Measurements from ENCODE around the gene RPGR. TPM values are rescaled to one million over a fixed set of nuclear protein-coding genes. Genes with fewer than 3 reads are reported as not detected.

The RPGR gene
- polyA plus RNA-seq, 3 donors: 4.4 to 35.8 (median 16.7) TPM

- no peak overlapping the region for H3K27ac ChIP-seq (ENCODE audit: low read depth, low read length)
Measured at GRCh38 chrX:38332505-38332904, 5.2 kb upstream of the RPGR start.

- no peak overlapping the region for H3K27ac ChIP-seq (ENCODE audit: low read depth, low read length)
- 5 to 18% (median 13%) methylated on average over 4 of the region's 4 CpGs for WGBS, 3 donors
Measured at GRCh38 chrX:38327775-38328081, 419 bp upstream of the RPGR start.

- WGBS, 3 donors: 27 to 68% (median 64%) methylated on average over 3 of the region's 3 CpGs
- H3K27ac ChIP-seq (ENCODE audit: low read depth, low read length): no peak overlapping the region
Measured at GRCh38 chrX:38326086-38326485, 1.2 kb downstream of the RPGR start.

GRCh38 chrX:38320819-38321218, 6.5 kb downstream of the RPGR start:
- WGBS, 3 donors: 67 to 95% (median 92%) methylated on average over 5 of the region's 5 CpGs

GRCh38 chrX:38318606-38319005, 8.7 kb downstream of the RPGR start:
- no peak overlapping the region for H3K27ac ChIP-seq (ENCODE audit: low read depth, low read length)
- WGBS, 3 donors: 29 to 88% (median 82%) methylated on average over 4 of the region's 4 CpGs

More at GRCh38 chrX:38320819-38321218, 6.5 kb downstream of the RPGR start:
- H3K27ac ChIP-seq (ENCODE audit: low read depth, low read length): no peak overlapping the region

- 27 to 78% (median 69%) methylated on average over 3 of the region's 3 CpGs for WGBS, 3 donors
- H3K27ac ChIP-seq (ENCODE audit: low read depth, low read length): no peak overlapping the region
Measured at GRCh38 chrX:38318196-38318595, 9.1 kb downstream of the RPGR start.

GRCh38 chrX:38315186-38315585, 12.1 kb downstream of the RPGR start:
- WGBS, 3 donors: 85 to 100% (median 96%) methylated on average over 7 of the region's 7 CpGs

GRCh38 chrX:38313190-38313589, 14.1 kb downstream of the RPGR start:
- 83 to 95% (median 94%) methylated on average over 4 of the region's 4 CpGs for WGBS, 3 donors
- H3K27ac ChIP-seq (ENCODE audit: low read depth, low read length): no peak overlapping the region

More at GRCh38 chrX:38315186-38315585, 12.1 kb downstream of the RPGR start:
- no peak overlapping the region for H3K27ac ChIP-seq (ENCODE audit: low read depth, low read length)

- no peak overlapping the region for H3K27ac ChIP-seq (ENCODE audit: low read depth, low read length)
- 85 to 98% (median 91%) methylated on average over 4 of the region's 4 CpGs for WGBS, 3 donors
Measured at GRCh38 chrX:38312436-38312835, 14.9 kb downstream of the RPGR start.

- WGBS, 3 donors: 43 to 86% (median 77%) methylated on average over 2 of the region's 2 CpGs
- H3K27ac ChIP-seq (ENCODE audit: low read depth, low read length): no peak overlapping the region
Measured at GRCh38 chrX:38311743-38312142, 15.6 kb downstream of the RPGR start.

GRCh38 chrX:38305971-38306370, 21.3 kb downstream of the RPGR start:
- 71 to 79% (median 71%) methylated on average over 3 of the region's 3 CpGs for WGBS, 3 donors
- no peak overlapping the region for H3K27ac ChIP-seq (ENCODE audit: low read depth, low read length)

- no peak overlapping the region for H3K27ac ChIP-seq (ENCODE audit: low read depth, low read length)
- WGBS, 3 donors: 37 to 53% (median 46%) methylated on average over 4 of the region's 4 CpGs
Measured at GRCh38 chrX:38304010-38304409, 23.3 kb downstream of the RPGR start.

GRCh38 chrX:38293741-38294140, 33.6 kb downstream of the RPGR start:
- WGBS, 3 donors: 41 to 79% (median 55%) methylated on average over 2 of the region's 2 CpGs
- H3K27ac ChIP-seq (ENCODE audit: low read depth, low read length): no peak overlapping the region

GRCh38 chrX:38287674-38288073, 39.6 kb downstream of the RPGR start:
- H3K27ac ChIP-seq (ENCODE audit: low read depth, low read length): no peak overlapping the region
- WGBS, 3 donors: 86 to 96% (median 91%) methylated on average over 5 of the region's 5 CpGs

GRCh38 chrX:38285649-38286048, 41.7 kb downstream of the RPGR start:
- no peak overlapping the region for H3K27ac ChIP-seq (ENCODE audit: low read depth, low read length)
- 92 to 96% (median 93%) methylated on average over 1 of the region's 1 CpG for WGBS, 3 donors

GRCh38 chrX:38282049-38282448, 45.3 kb downstream of the RPGR start:
- no peak overlapping the region for H3K27ac ChIP-seq (ENCODE audit: low read depth, low read length)
- WGBS, 3 donors: 47 to 60% (median 57%) methylated on average over 1 of the region's 1 CpG

- H3K27ac ChIP-seq (ENCODE audit: low read depth, low read length): no peak overlapping the region
- 67 to 91% (median 74%) methylated on average over 2 of the region's 2 CpGs for WGBS, 3 donors
Measured at GRCh38 chrX:38279188-38279587, 48.1 kb downstream of the RPGR start.

- 68 to 74% (median 69%) methylated on average over 1 of the region's 1 CpG for WGBS, 3 donors
Measured at GRCh38 chrX:38278682-38279081, 48.6 kb downstream of the RPGR start.

GRCh38 chrX:38277802-38278201, 49.5 kb downstream of the RPGR start:
- no peak overlapping the region for H3K27ac ChIP-seq (ENCODE audit: low read depth, low read length)
- 69 to 97% (median 84%) methylated on average over 2 of the region's 2 CpGs for WGBS, 3 donors

More at GRCh38 chrX:38278682-38279081, 48.6 kb downstream of the RPGR start:
- H3K27ac ChIP-seq (ENCODE audit: low read depth, low read length): no peak overlapping the region

GRCh38 chrX:38277136-38277535, 50.2 kb downstream of the RPGR start:
- 12 to 30% (median 26%) methylated on average over 2 of the region's 2 CpGs for WGBS, 3 donors
- no peak overlapping the region for H3K27ac ChIP-seq (ENCODE audit: low read depth, low read length)

- WGBS, 3 donors: 46 to 96% (median 88%) methylated on average over 2 of the region's 2 CpGs
- no peak overlapping the region for H3K27ac ChIP-seq (ENCODE audit: low read depth, low read length)
Measured at GRCh38 chrX:38276089-38276488, 51.2 kb downstream of the RPGR start.

Measured in adipose tissue (tissue), 3 donors.